Activated CD8-positive, alpha-beta memory T cell treated with anti-CD3 and anti-CD28 coated beads for 36 hours (primary cell): ENCODE data around the gene AAMDC. TPM values are rescaled to one million over a fixed set of nuclear protein-coding genes. Genes with fewer than 3 reads are reported as not detected.
"Not testable (repeated sequence)": the region's sequence is repeated elsewhere in the genome, so short reads cannot be mapped to it uniquely, and the experiment has no call there.

ENCODE experiments used
- CTCF ChIA-PET: fragments of 350-600 bp; sonication (Branson Sonifier 250); formaldehyde crosslinking; loops from one replicate; lab custom pipeline; 2021; ENCODE audit warnings: antibody characterized with exemption; lab: Charles Lee
- POLR2A ChIA-PET: fragments of 350-600 bp; sonication (Branson Sonifier 250); formaldehyde crosslinking; loops from one replicate; lab custom pipeline; 2021; ENCODE audit warnings: antibody characterized with exemption; lab: Charles Lee
- total RNA-seq, 2 experiments: library from RNA; stranded (reverse); gene quantifications; one replicate each; pipeline ENCODE4 v1.2.3, GENCODE V29; 2021

The AAMDC gene
- total RNA-seq, 2 experiments from 2014 or later: 2.6 to 3.8 TPM

DNA sequence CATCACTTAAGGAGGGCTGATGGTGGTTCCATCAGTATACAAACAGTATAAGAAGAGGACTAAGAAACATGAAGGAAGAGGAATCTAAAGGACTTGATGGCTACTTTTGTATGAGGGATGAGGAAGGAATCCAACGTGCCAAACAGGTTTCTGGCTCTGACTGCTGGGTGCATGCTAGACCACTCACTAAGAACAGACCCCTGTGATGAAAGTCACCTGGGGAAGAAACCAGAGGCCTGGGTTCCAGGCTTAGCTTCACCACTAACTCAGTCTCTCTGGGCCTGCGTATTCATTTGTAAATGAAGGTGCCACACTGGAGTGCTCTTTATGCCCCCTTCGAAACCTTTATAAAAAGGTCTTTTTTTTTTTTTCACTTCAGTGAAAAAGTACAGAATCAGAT lies 55.1 kb downstream of the AAMDC start:
- CTCF ChIA-PET: no interaction called here
- POLR2A ChIA-PET: no interaction called here

DNA sequence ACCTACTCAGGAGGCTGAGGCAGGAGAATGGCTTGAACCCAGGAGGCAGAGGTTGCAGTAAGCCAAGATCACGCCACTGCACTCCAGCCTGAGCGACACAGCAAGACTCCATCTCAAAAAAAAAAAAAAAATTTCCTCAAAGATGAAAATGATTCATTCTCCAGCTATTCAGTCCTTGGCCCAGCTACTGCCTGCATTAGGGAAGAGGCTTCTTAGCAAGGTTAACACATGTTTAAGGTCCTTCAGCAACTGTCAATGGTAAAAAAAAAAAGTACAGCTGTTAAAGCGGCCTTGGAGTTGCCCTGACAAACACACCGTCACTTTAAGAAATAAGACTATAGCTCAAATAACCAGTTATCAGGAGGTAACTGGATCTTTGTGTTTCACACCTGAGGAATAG lies 57.3 kb downstream of the AAMDC start:
- CTCF ChIA-PET, POLR2A ChIA-PET: not testable (repeated sequence)

DNA sequence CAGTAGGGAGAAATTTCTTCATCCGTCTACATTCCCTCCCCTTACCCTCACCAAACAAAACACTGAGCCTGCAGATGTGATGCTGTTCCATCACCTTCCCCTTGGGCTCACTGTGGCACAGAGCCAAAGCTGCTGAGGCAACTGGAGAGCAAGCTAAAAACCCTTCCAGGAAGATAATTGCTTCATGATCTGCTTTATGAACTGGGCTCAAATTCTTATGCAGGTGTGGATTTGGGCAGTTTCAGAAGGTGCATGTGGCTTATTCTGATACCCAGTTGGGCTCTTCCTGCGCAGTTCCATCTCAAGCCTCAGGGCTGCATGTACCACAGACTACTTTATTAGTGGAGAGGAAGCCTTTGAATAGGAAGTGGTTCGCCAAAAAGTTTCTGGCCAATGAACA lies 58.3 kb downstream of the AAMDC start:
- ChIA-PET POLR2A (no interaction called here), CTCF (no interaction called here)

DNA sequence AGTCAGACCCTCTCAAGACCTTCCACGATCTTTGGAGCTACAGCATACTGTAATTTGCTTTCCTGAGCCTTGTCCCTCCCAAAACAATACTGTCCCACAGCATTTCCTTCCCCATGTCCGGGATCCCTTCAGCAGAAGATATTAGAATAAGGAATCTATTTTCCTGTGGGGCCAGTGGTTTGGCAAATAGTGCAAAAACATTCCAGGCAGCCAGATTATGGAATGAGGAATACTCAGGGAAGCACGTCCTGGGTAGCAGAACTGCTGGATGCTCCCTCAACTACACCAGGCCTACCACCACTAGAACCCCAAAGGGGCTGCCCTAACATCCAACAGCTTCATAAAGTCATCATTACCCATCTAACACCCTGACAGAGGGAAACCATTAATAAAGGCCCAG lies 61.5 kb downstream of the AAMDC start:
- POLR2A ChIA-PET: no interaction called here
- CTCF ChIA-PET: no interaction called here

DNA sequence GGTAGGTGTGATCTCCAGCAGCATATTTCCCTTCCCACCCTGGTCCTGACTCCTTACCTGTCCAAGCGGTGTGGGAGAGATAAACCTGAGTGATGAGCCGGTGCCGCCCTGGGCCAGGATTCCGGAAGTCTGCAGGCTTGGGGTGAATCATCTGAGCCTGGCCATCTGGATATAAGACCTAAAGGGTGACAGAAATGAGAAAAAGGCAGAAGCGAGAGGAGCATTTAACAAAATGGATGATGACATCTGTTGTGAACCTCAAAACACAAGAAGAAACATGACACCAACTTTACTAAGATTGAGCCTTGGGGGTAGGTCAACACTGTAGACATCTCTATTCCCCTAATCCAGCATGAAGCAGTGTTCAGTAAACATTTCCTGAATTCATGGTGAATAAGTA lies 62.8 kb downstream of the AAMDC start:
- ChIA-PET CTCF (no interaction called here), POLR2A (no interaction called here)

DNA sequence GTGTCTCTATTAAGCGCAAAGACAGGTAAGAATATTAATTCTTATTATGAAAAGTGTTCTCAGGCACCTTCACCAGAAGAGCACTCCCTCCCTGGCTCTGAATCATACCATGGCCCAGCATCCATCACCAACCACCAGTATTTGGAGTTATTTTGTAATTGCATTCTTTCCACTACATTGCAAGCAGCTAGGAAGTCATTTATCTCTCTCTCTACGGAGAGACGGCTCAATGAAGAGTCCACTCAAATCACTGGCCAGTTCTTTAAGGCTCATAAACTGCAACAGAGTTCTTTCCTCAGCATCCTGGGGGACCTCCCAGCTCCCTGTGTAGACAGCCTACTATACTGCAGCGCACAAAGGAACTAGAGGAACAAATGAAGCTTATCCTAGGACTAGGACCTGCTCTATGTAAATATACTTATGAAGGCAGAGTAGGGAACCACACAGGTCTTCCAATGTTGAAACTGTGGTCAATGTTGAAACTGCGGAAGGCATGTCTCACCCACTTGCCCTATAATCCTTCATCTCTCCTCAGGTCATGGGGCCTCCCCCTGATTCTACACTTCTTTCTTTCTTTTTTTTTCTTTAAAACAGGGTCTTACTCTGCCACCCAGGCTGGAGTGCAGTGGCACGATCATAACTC lies 63.4 kb downstream of the AAMDC start:
- CTCF ChIA-PET: no interaction called here
- POLR2A ChIA-PET: no interaction called here

DNA sequence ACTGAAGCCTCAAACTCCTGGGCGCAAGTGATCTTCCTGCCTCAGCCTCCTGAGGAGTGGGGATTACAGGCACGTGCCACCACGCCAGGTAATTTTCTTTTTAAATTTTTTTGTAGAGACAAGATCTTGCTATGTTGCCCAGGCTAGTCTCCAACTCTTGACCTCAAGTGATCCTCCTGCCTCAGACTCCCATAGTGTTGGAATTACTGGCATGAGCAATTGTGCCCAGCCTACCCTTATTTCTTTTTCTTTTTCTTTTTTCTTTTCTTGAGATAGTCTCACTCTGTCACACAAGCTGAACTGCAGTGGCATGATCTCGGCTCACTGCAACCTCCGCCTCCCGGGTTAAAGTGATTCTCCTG lies 63.9 kb downstream of the AAMDC start:
- ChIA-PET CTCF (no interaction called here), POLR2A (no interaction called here)

DNA sequence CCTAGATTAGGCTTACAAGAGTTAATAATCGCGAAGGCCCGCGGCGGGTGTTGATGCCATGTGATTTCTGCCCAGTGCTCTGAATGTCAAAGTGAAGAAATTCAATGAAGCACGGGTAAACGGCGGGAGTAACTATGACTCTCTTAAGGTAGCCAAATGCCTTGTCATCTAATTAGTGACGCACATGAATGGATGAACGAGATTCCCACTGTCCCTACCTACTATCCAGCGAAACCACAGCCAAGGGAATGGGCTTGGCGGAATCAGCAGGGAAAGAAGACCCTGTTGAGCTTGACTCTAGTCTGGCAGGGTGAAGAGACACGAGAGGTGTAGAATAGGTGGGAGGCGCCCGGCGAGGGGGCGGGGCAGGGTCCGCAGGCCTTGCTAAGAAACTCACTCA lies 65.5 kb downstream of the AAMDC start:
- POLR2A ChIA-PET: no interaction called here
- CTCF ChIA-PET: no interaction called here

DNA sequence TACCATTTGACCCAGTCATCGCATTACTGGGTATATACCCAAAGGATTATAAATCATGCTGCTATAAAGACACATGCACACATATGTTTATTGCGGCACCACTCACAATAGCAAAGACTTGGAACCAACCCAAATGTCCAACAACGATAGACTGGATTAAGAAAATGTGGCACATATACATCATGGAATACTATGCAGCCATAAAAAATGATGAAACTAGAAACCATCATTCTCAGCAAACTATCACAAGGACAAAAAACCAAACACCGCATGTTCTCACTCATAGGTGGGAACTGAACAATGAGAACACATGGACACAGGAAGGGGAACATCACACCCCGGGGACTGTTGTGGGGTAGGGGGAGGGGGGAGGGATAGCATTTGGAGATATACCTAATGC lies 68.1 kb downstream of the AAMDC start:
- POLR2A ChIA-PET: not testable (repeated sequence)
- CTCF ChIA-PET: interaction anchor here (0.6 kb wide), 1 partner anchor 14 kb away, joined by 3 read pairs; no protein-coding TSS in a partner anchor

DNA sequence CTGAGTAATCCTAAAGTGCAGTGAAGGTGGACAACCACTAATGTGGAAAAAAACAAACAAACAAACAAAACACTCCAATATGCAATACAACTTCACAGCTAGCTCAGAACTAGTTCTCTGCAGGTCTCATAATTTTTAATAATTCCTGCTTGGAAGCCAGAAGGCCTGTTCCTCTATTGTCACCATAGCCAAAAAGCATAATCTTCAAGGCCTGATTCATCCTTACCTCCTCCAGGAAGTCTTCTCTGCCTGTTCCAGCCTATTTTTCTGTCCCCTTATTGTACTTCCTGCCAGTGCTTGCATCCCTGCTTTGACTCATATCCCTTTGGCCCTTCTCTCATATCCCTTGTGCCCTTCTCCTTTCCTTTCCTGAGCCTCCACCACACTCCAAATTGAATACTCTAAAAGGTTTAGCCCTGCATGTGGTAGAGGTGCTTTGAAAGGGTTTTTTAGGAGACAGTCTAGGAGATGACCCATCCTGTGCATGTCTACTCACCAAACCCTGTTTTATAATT lies 69.2 kb downstream of the AAMDC start:
- CTCF ChIA-PET, POLR2A ChIA-PET: not testable (repeated sequence)

DNA sequence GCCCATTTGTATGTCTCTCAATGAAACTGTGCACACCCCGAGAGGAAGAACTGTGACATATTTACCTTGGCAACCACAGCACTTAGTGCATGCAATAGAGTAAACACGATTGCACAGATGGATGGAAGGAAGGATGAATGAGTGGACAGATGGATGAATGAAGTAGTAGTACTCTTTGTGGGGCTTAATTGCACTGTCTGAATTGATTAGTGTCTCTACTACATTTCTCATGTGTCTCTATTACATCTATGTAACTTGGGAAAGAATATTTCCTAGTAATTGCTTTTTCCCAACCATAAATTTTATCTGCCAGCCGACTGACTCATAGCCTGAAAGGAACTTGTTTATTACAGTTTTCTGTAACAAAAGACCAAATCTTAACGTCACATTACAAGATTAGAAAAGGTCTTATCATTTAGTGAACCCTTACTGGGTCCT lies 69.7 kb downstream of the AAMDC start:
- POLR2A ChIA-PET, CTCF ChIA-PET: not testable (repeated sequence)

DNA sequence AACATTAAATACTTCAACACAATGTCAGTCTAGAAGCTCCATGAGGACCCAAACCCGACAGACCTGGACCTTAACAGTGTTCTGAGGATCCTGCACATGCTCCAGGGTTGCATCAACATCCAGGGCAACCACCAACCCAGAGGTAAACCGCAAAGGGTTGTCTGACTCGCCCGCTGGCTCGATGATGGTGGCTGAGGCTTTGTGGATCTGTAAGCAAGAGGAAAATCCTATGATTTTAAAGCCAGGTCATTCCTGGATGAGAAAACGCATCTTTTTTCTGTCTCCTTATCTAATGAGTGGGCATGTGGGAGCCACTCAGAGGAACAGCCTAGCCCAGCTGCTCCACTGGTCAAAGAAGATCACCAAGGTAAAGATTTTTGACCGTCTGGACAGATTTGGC lies 70.3 kb downstream of the AAMDC start:
- CTCF ChIA-PET, POLR2A ChIA-PET: not testable (repeated sequence)

DNA sequence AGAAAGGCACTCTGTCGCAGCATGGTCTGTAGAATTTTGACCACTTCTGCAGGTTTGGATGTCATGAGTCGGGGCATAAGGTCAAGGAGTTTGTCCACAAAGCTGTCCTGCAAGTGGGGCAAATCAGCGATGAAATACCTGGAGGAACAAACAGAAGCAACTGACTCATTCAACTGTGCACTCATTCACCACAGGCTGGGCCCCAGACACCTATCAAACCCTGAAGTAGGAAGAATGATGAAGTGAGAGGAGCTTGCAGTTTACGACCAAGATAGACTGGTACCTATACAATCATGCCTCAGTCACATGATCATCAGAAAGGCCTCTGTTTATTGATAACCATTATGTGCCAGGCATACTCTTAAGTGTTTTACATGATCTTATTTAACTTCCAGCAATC lies 70.8 kb downstream of the AAMDC start:
- POLR2A ChIA-PET: not testable (repeated sequence)

DNA sequence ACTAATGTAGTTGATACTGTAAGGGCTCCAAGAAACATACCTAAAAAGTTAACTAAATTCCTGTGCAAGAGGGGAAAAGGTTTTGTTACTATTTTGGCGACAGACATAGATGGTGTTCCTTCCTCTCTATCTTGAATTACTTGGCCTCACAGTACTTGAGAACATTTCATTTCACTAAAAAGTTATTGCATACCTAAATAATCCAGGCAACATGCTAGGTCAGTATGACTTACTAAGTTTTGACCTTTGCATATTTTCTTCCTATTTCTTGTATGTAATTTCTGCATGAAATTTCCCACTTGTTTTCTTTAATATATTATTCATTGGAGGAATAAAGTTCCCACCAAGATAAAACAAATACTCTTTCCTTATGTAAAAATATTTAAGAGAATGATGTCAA lies 74.0 kb downstream of the AAMDC start:
- POLR2A ChIA-PET, CTCF ChIA-PET: not testable (repeated sequence)

More for the DNA sequence above, 70.8 kb downstream of the AAMDC start:
- CTCF ChIA-PET: not testable (repeated sequence)

DNA sequence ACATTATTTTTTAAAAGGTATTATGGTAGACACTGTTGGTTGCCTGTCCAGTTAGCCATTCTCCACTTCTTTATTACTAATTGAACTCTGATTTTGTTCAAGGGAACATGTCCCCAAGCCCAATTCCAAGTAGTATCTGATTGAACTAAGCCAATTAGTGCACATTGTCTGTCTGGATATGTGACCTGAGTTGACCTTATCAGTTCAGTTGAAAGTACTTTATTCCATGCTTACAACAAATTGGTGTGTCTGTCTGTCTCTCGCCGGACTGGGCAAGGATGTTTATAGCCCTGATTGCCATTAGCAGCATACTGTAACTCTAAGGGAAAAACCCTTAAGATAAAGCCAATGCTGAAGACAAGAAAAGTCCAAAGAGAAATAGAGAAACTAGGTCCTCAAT lies 87.9 kb downstream of the AAMDC start:
- ChIA-PET POLR2A (no interaction called here), CTCF (no interaction called here)

DNA sequence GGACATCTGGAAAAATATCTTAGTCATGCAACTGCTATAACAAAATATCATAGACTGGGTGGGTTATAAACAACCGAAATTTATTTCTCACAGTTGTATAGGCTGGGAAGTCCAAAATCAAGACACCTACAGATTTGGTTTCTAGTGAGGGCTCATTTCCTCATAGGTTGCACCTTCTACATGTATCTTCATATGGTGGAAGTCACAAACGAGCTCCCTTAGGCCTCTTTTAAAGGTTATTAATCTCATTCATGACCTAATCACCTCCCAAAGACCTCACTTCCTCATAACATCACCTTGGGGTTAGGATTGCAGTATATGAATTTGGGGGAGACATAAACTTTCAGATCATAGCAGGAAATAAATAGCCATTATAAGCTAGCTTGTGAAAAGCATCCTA lies 88.3 kb downstream of the AAMDC start:
- ChIA-PET CTCF (no interaction called here), POLR2A (no interaction called here)

DNA sequence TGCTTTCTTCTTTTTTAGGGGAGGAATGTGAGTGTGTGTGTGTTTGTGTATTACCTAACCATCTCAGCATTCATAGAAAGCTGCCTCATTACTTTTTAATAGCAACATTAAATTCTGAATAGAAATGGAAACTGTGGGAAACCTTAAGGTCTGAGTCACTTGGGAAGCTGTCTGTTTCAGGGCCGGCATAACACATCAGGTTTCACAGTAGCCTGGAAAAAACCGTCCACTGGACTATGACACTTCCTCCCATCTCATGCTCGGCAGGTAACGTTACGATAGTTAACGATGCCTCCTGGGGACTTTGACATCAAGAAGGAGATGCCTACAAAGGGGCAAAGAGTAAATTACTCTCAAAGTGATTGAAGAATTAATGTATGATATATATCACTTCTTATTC lies 89.9 kb downstream of the AAMDC start:
- POLR2A ChIA-PET, CTCF ChIA-PET: not testable (repeated sequence)

DNA sequence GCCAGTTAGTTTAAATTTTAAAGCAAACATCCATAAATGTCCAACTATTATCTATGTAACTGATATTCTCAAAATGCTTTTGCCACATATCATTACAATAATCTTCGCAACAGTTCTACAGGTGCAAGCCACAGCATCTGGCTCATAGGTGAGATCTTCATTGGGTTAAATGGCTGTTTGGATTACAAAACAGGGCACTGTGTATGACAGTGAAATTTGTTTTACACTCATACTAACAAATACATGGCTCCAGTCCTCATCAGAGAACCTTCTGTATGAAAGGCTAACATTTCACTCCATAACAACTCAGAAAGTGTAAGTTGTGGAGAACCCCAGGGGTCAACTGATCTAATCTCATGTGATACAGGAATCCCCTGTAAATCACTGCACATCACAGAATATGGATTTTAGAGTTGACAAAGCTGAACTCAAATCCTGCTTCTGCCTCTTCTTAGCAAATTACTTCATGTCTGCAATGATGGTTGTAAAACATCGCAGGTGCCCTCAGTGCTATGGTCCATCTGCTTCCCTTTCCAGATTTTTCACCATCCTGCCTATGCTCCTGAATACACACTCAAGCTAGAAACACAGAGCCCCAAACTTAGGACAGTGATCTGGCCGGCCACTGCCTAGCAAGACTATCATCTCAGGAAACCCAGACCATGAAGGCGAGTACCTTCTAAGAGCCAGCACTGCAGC lies 92.8 kb downstream of the AAMDC start:
- POLR2A ChIA-PET, CTCF ChIA-PET: not testable (repeated sequence)

DNA sequence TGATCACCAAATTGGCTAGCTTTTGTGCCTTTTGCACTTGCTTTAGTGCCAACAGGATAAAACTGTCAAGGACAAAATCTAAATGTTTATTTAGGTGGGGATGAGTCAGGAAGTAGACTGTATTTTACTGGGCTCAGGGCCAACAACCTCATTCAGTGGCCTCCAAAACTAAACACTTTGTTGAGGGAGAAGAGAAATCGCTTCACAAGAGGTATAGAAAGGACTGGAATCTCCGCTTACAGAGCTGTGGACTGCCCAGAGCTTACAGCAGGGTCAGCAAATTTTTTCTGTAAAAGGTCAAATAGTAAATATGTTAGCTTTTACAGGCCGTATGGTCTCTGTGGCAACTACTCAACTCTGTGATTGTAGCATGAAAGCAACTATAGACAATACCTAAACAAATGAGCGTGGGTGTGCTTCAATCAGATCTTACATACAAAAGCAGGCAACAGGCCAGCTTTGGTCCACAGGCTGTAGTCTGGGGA lies 93.4 kb downstream of the AAMDC start:
- POLR2A ChIA-PET, CTCF ChIA-PET: not testable (repeated sequence)

DNA sequence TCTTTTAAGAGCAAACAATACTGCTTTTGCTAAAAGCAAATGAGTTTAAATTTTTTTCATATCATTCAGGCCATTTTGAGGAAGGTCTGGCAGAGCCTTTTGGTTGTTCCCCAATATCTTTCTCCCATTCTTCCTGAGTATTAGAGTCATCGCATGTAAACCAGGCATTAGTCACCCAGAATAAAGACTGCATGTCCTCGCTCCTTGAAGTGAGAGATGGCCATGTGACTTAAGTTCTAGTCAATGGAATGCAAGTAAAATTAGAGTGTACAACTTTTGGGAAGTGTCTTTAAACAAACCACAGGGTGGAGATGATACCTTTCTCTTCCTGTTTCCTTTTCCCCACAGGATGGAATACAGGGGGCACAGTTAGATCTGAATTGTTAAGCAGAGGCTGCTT lies 96.8 kb downstream of the AAMDC start:
- POLR2A ChIA-PET: not testable (repeated sequence)
- CTCF ChIA-PET: interaction anchor here (0.6 kb wide), 1 partner anchor 142 kb away, joined by 3 read pairs; no protein-coding TSS in a partner anchor
